Hepatocyte (in vitro differentiated cells): ENCODE data around the gene G6PD. TPM values are rescaled to one million over a fixed set of nuclear protein-coding genes. Genes with fewer than 3 reads are reported as not detected.
"Not testable (repeated sequence)": the region's sequence is repeated elsewhere in the genome, so short reads cannot be mapped to it uniquely, and the experiment has no call there.

Source experiments
- DNase-seq: peaks from one replicate; pipeline ENCODE4 v3.0.0-alpha.2; 2016; ENCODE audit warnings: low spot score
- H2AFZ ChIP-seq: fragments of 200-600 bp; sonication (generic); 2 replicates; pipeline ENCODE4 v1.6.0; 2016; ENCODE audit warnings: antibody characterized with exemption, mild to moderate bottlenecking
- H3K27ac ChIP-seq: fragments of 200-600 bp; sonication (generic); 2 replicates; pipeline ENCODE4 v1.5.1; 2016; ENCODE audit warnings: mild to moderate bottlenecking
- H3K27me3 ChIP-seq: fragments of 200-600 bp; sonication (generic); 2 replicates; pipeline ENCODE4 v1.6.1; 2016
- H3K36me3 ChIP-seq: fragments of 200-600 bp; sonication (generic); replicated peaks from 2 replicates; pipeline ENCODE4 v1.5.1; 2016; ENCODE audit warnings: low read depth; ENCODE audit not compliant: insufficient read depth
- H3K4me1 ChIP-seq: fragments of 200-600 bp; sonication (generic); 2 replicates; pipeline ENCODE4 v1.5.1; 2016; ENCODE audit warnings: mild to moderate bottlenecking, moderate library complexity; ENCODE audit not compliant: insufficient read depth
- H3K4me2 ChIP-seq: fragments of 200-600 bp; sonication (generic); 2 replicates; pipeline ENCODE4 v1.6.0; 2016
- H3K4me3 ChIP-seq: fragments of 200-600 bp; sonication (generic); 2 replicates; pipeline ENCODE4 v1.5.1; 2016; ENCODE audit warnings: mild to moderate bottlenecking
- H3K79me2 ChIP-seq: fragments of 200-600 bp; sonication (generic); 2 replicates; pipeline ENCODE4 v1.6.0; 2017; ENCODE audit warnings: mild to moderate bottlenecking
- H3K9me2 ChIP-seq: fragments of 200-600 bp; sonication (generic); replicated peaks from 2 replicates; pipeline ENCODE4 v1.6.0; 2017; ENCODE audit warnings: mild to moderate bottlenecking; ENCODE audit not compliant: insufficient read depth
- H3K9me3 ChIP-seq: fragments of 200-600 bp; sonication (generic); 2 replicates; pipeline ENCODE4 v1.5.1; 2016; ENCODE audit warnings: low read depth, mild to moderate bottlenecking
- H4K20me1 ChIP-seq: fragments of 200-600 bp; sonication (generic); 2 replicates; pipeline ENCODE4 v1.6.0; 2016; ENCODE audit warnings: mild to moderate bottlenecking; ENCODE audit not compliant: insufficient read depth, poor library complexity, severe bottlenecking
- EZH2 ChIP-seq: fragments of 200-600 bp; sonication (generic); IDR thresholded peaks from 2 replicates; pipeline ENCODE4 v1.6.1; 2016; ENCODE audit warnings: antibody characterized with exemption, mild to moderate bottlenecking, borderline replicate concordance
- EZH2phosphoT487 ChIP-seq: fragments of 200-600 bp; sonication (generic); IDR thresholded peaks from one replicate; pipeline ENCODE4 v1.6.1; 2018; ENCODE audit warnings: antibody characterized with exemption, mild to moderate bottlenecking, low read depth, moderate library complexity; ENCODE audit not compliant: unreplicated experiment, severe bottlenecking
- whole genome bisulfite sequencing: methylation state at CpG from one replicate; pipeline ENCODE4 v1.1.6; 2016; ENCODE audit warnings: low lambda C conversion rate; ENCODE audit errors: missing lambda C conversion rate; 5-methylcytosine and 5-hydroxymethylcytosine counted together
- polyA plus RNA-seq: library from polyadenylated mRNA; unstranded; fragments of >200 nt; fragmentation: Nextera tagmentation; extraction: Ambion mirVana; gene quantifications from 2 replicates; pipeline ENCODE4 v1.2.1, GENCODE V29; 2016
- total RNA-seq: library from RNA; depleted of rRNA; stranded (reverse); fragments of >200 nt; gene quantifications from 2 replicates; pipeline ENCODE4 v1.2.3, GENCODE V29; 2014
- TF ChIP-seq, protein P1 (sequence below): fragments of 200-600 bp; sonication (generic); IDR thresholded peaks from 2 replicates; pipeline ENCODE4 v1.5.1; 2016; ENCODE audit warnings: antibody characterized with exemption, mild to moderate bottlenecking; ENCODE audit not compliant: poor library complexity

Gene G6PD
- total and polyA plus RNA-seq, 2 experiments from 2014 or later = 12.8 to 26.2 TPM

DNA sequence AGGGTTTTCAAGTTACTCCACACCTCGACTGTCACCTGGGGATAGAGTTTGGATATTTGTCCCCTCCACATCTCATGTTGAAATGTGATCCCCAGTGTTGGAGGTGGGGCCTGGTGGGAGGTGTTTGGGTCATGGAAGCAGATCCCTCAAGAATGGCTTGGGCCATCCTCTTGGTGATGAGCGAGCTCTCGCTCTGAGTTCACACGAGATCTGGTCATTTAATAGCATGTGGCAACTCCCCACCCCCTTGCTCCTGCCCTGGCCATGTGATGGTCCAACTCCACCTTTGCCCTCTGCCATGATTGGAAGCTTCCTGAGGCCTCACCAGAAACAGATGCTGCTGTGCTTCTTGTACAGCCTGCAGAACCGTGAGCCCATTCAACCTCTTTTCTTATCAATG, 46.6 kb upstream of the G6PD start:
- TF ChIP-seq, protein P1, sequence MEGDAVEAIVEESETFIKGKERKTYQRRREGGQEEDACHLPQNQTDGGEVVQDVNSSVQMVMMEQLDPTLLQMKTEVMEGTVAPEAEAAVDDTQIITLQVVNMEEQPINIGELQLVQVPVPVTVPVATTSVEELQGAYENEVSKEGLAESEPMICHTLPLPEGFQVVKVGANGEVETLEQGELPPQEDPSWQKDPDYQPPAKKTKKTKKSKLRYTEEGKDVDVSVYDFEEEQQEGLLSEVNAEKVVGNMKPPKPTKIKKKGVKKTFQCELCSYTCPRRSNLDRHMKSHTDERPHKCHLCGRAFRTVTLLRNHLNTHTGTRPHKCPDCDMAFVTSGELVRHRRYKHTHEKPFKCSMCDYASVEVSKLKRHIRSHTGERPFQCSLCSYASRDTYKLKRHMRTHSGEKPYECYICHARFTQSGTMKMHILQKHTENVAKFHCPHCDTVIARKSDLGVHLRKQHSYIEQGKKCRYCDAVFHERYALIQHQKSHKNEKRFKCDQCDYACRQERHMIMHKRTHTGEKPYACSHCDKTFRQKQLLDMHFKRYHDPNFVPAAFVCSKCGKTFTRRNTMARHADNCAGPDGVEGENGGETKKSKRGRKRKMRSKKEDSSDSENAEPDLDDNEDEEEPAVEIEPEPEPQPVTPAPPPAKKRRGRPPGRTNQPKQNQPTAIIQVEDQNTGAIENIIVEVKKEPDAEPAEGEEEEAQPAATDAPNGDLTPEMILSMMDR = no peak
- TF ChIP-seq EZH2phosphoT487 (no peak), EZH2 (no peak)
- H3K9me3 ChIP-seq = no peaks in the 10 kb centered on the region
- WGBS = 88% methylated on average over 5 of the region's 5 CpGs
- H3K27ac ChIP-seq = no peak overlapping the region
- no peaks in the 10 kb centered on the region for H4K20me1 ChIP-seq
- no peak for DNase-seq
- H3K4me3 ChIP-seq = no peak overlapping the region
- H3K36me3 ChIP-seq = no peaks in the 10 kb centered on the region
- no peaks in the 10 kb centered on the region for H3K9me2 ChIP-seq
- H2AFZ ChIP-seq = no peak overlapping the region
- no peak overlapping the region for H3K4me2 ChIP-seq
- no peaks in the 10 kb centered on the region for H3K4me1 ChIP-seq
- no peaks in the 10 kb centered on the region for H3K27me3 ChIP-seq
- H3K79me2 ChIP-seq = no peaks in the 10 kb centered on the region

DNA sequence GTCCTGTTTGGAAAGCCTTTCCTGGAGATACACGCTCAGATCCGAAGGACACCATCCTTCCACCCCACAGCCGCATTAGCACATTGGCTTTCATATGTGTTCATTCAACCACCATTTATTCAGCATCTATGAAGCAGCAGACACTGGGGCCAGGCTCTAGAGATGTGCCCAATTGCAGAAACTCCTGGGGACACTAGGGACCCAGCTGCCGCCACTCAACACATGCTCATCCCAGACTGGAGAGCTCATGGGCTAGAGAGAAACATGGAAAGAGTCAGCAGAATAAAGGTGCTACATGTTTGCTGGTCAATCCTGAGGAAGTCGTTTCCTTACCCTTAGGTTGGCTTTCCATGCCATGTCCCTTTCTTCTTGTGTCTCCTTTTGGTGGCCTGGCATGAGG, 45.9 kb upstream of the G6PD start:
- no peak for DNase-seq
- H3K9me3 ChIP-seq = no peaks in the 10 kb centered on the region
- H3K9me2 ChIP-seq = no peaks in the 10 kb centered on the region
- no peaks in the 10 kb centered on the region for H4K20me1 ChIP-seq
- no peak overlapping the region for H3K27ac ChIP-seq
- no peaks in the 10 kb centered on the region for H3K27me3 ChIP-seq
- no peaks in the 10 kb centered on the region for H3K4me1 ChIP-seq
- TF ChIP-seq, protein P1 = no peak
- TF ChIP-seq EZH2phosphoT487 (no peak), EZH2 (no peak)
- WGBS = 88% methylated on average over 5 of the region's 5 CpGs
- no peak overlapping the region for H2AFZ ChIP-seq
- H3K79me2 ChIP-seq = no peaks in the 10 kb centered on the region
- H3K36me3 ChIP-seq = no peaks in the 10 kb centered on the region
- H3K4me3 ChIP-seq = no peak overlapping the region
- no peak overlapping the region for H3K4me2 ChIP-seq

DNA sequence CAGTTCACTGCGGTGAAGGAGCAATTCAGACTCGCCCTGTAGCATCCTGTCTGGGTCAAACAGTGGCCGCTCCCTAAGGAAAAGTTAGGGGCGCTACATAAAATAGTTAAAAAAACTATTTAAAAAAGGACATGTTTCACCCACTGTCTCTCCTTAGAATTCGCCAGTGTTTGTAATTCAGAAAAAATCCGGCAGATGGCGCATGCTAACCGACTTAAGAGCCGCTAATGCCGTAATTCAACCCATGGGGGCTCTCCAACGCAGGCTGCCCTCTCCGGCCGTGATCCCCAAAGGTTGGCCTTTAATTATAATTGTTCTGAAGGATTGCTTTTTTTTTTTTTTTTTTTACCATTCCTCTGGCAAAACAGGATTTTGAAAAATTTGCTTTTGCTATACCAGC, 43.8 kb upstream of the G6PD start:
- not testable (repeated sequence) for H3K36me3 ChIP-seq, H3K4me3 ChIP-seq, H3K9me2 ChIP-seq, H3K9me3 ChIP-seq, H3K4me2 ChIP-seq, H4K20me1 ChIP-seq, H3K79me2 ChIP-seq, H3K4me1 ChIP-seq, H2AFZ ChIP-seq, H3K27me3 ChIP-seq, DNase-seq, H3K27ac ChIP-seq
- no CpG with 5 or more reads among the region's 13 CpGs for WGBS

DNA sequence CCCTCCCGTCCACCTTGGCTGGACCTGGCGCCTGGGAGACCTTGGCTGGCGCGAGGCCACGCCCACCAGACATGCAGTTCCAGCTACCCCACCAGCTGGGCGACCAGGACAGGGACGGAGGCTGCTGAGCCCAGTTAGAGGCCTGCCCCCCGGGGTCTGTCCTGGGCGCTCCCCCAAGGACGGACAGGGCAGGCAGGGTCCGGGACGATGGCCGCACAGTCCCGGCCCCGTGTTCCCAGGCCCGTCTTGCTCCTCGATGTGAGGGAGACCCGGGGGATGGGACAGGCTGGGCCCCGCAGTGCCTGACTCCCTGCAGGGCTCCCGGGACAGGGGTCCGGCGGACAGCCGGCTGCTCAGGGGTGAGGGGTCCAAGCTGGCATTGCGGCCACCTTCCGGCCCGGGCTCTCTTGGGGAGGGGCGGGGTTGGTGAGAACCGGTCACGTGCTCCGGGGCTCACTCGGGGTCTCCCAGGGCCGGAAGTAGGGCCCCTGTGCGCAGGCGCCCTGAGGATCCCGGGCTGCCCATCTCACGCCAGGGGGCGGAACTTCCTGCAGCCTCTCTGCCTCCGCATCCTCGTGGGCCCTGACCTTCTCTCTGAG, 38.0 kb upstream of the G6PD start, which contains the start of gene CTAG1A:
TSS of gene CTAG1A (plus strand) at position 549 of the 599 bp plus-strand sequence. CDS start 74 bp downstream, outside the sequence.
- not testable (repeated sequence) for H3K79me2 ChIP-seq, H4K20me1 ChIP-seq, H3K4me3 ChIP-seq, H2AFZ ChIP-seq, H3K4me2 ChIP-seq, H3K27me3 ChIP-seq, H3K9me2 ChIP-seq, H3K27ac ChIP-seq, DNase-seq, H3K4me1 ChIP-seq, H3K9me3 ChIP-seq, H3K36me3 ChIP-seq
- WGBS = no CpG with 5 or more reads among the region's 39 CpGs

DNA sequence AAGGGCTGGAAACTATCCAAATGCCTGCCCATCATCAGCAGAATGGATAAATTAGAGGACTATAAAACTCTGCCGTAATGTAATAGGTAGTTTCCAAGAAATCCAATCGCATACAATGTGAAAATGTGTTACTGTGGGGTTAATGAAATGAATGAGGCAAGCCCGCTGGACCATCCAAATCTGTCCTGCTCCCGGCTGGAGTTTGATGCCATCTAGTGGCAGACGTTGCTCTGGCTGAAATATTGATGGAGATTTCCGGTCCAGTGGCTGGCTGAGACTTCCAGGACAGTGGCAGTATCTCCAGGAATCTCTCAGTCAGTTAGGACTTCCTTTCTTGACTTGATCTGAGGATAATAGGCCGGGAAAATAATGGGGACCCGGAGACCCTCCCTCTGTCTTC, 36.3 kb upstream of the G6PD start:
- H3K4me1 ChIP-seq, H4K20me1 ChIP-seq, DNase-seq, H3K27ac ChIP-seq, H3K9me3 ChIP-seq, H3K36me3 ChIP-seq, H3K9me2 ChIP-seq, H3K4me2 ChIP-seq, H3K4me3 ChIP-seq, H2AFZ ChIP-seq, H3K79me2 ChIP-seq, H3K27me3 ChIP-seq: not testable (repeated sequence)
- no CpG with 5 or more reads among the region's 8 CpGs for WGBS

DNA sequence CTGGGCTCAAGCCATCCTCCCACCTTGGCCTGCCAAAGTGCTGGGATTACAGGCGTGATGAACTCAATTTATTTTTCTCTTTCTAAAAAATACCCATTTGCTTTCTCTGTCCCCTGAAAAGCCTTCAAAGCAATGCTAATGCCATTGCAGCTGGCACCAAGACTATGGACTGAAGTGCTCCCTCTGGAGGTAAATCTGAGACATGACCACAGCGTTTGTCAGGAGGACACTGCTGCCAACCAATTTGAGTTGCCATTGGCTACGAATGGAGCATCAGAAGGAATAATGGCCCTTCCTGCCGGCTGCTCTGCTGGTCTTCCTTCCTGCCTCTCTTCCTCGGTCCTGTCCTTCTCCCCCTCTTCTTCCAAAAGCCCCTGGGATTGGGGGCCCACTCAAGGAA, 28.4 kb upstream of the G6PD start:
- not testable (repeated sequence) for H3K27ac ChIP-seq, DNase-seq, H3K79me2 ChIP-seq, H3K27me3 ChIP-seq, H3K9me2 ChIP-seq, H3K36me3 ChIP-seq, H2AFZ ChIP-seq, H3K4me1 ChIP-seq, H4K20me1 ChIP-seq, H3K9me3 ChIP-seq, H3K4me2 ChIP-seq, H3K4me3 ChIP-seq
- WGBS = no CpG with 5 or more reads among the region's 5 CpGs

DNA sequence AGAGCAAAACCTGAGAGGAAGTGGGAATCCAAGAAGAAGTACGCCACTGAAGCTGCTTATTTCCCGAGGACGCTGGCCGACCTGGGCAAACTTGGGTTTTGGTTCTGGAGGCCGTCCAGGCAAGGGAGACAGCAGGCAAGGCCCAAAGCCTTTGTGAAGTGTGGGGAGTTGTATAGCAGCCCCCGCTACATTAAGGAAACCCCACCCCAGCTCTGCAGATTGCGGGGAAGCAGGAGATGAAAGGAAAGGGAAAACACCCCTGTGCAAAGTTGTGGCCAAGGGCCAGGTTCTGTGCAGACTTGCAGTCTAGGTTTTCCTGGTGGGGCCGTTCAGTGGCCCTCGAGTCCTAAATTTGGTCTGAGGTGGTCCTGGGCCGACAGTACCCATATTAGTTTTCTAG, 26.4 kb upstream of the G6PD start:
- H3K27me3 ChIP-seq, H2AFZ ChIP-seq, DNase-seq, H3K4me1 ChIP-seq, H3K4me3 ChIP-seq, H3K27ac ChIP-seq, H3K4me2 ChIP-seq, H3K9me3 ChIP-seq, H3K9me2 ChIP-seq, H3K79me2 ChIP-seq, H4K20me1 ChIP-seq, H3K36me3 ChIP-seq: not testable (repeated sequence)
- WGBS = no CpG with 5 or more reads among the region's 10 CpGs
